HL-60 (cell line): ENCODE data around the gene ZNRF3.

ENCODE experiments used
- POLR2AphosphoS5 ChIP-seq: IDR thresholded peaks from 2 replicates; pipeline ENCODE4 v1.6.1; 2012; ENCODE audit warnings: low read depth
- REST ChIP-seq: IDR thresholded peaks from 2 replicates; pipeline ENCODE4 v1.6.1; 2012; ENCODE audit warnings: low read depth; ENCODE audit not compliant: insufficient replicate concordance
- SPI1 ChIP-seq: IDR thresholded peaks from 2 replicates; pipeline ENCODE4 v1.6.1; 2012; ENCODE audit warnings: low read depth, mild to moderate bottlenecking, borderline replicate concordance
- TF ChIP-seq, protein P1 (sequence below): IDR thresholded peaks from one replicate; pipeline ENCODE4 v1.5.1; 2011; ENCODE audit warnings: low read length, control low read depth, inconsistent platforms; ENCODE audit not compliant: insufficient read depth

GRCh38 chr22:28914201-28914600 is 30.8 kb downstream of the ZNRF3 start:
- TF ChIP-seq, protein P1, sequence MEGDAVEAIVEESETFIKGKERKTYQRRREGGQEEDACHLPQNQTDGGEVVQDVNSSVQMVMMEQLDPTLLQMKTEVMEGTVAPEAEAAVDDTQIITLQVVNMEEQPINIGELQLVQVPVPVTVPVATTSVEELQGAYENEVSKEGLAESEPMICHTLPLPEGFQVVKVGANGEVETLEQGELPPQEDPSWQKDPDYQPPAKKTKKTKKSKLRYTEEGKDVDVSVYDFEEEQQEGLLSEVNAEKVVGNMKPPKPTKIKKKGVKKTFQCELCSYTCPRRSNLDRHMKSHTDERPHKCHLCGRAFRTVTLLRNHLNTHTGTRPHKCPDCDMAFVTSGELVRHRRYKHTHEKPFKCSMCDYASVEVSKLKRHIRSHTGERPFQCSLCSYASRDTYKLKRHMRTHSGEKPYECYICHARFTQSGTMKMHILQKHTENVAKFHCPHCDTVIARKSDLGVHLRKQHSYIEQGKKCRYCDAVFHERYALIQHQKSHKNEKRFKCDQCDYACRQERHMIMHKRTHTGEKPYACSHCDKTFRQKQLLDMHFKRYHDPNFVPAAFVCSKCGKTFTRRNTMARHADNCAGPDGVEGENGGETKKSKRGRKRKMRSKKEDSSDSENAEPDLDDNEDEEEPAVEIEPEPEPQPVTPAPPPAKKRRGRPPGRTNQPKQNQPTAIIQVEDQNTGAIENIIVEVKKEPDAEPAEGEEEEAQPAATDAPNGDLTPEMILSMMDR, result no peak
- TF ChIP-seq POLR2AphosphoS5 (no peak), REST (no peak), SPI1 (no peak)
